ENCODE data around the gene PABPN1L. TPM values are rescaled to one million over a fixed set of nuclear protein-coding genes. Genes with fewer than 3 reads are reported as not detected.
A peak's percentile ranks its signal among the peaks of the same experiment; 100 is the strongest.

The PABPN1L gene
- polyA plus RNA-seq, 1 experiment: not detected

- ChIA-PET CTCF (interaction anchor here (1.7 kb wide), 1 partner anchor 12 kb away, joined by 5 read pairs; no protein-coding TSS in a partner anchor), POLR2A (interaction anchor here (0.8 kb wide), 1 partner anchor 11 kb away, joined by 6 read pairs; no protein-coding TSS in a partner anchor)
- Histone ChIP-seq H3K4me3 (ENCODE audit: low read depth, low read length) (no peak overlapping the region), H3K27me3 (ENCODE audit: control insufficient read depth, insufficient read depth, low read length) (no peaks in the 10 kb centered on the region), H3K27ac (ENCODE audit: low read depth, low read length) (no peak overlapping the region), H3K9me3 (ENCODE audit: control insufficient read depth, insufficient read depth, low read length) (no peaks in the 10 kb centered on the region)
- no peak for DNase-seq (ENCODE audit: low read depth, low spot score)
- TF ChIP-seq CTCF (IDR thresholded peaks at IDR 0.05; ENCODE audit: low read depth, low read length): no peak
Observed at GRCh38 chr16:88846088-88846487, 20.4 kb downstream of the PABPN1L start.

GRCh38 chr16:88844419-88845036 lies 21.9 kb downstream of the PABPN1L start:
- no peaks in the 10 kb centered on the region for H3K27me3 ChIP-seq (ENCODE audit: control insufficient read depth, insufficient read depth, low read length)
- CTCF ChIA-PET: interaction anchor here (1.7 kb wide), 1 partner anchor 13 kb away, joined by 5 read pairs; no protein-coding TSS in a partner anchor
- no peak overlapping the region for H3K4me3 ChIP-seq (ENCODE audit: low read depth, low read length)
- no peaks in the 10 kb centered on the region for H3K9me3 ChIP-seq (ENCODE audit: control insufficient read depth, insufficient read depth, low read length)
- no peak for DNase-seq (ENCODE audit: low read depth, low spot score)
- POLR2A ChIA-PET: no interaction called here
- no peak overlapping the region for H3K27ac ChIP-seq (ENCODE audit: low read depth, low read length)
- TF ChIP-seq CTCF (IDR thresholded peaks at IDR 0.05; ENCODE audit: low read depth, low read length): peak; percentile 5; the same call in 1 of the 2 replicates

- DNase-seq (ENCODE audit: low read depth, low spot score): no peak
- Histone ChIP-seq H3K27ac (ENCODE audit: low read depth, low read length) (no peak overlapping the region), H3K9me3 (ENCODE audit: control insufficient read depth, insufficient read depth, low read length) (no peaks in the 10 kb centered on the region), H3K4me3 (ENCODE audit: low read depth, low read length) (no peak overlapping the region), H3K27me3 (ENCODE audit: control insufficient read depth, insufficient read depth, low read length) (no peaks in the 10 kb centered on the region)
- CTCF ChIA-PET: no interaction called here
- POLR2A ChIA-PET: no interaction called here
- no peak for TF ChIP-seq CTCF (IDR thresholded peaks at IDR 0.05; ENCODE audit: low read depth, low read length)
Observed at GRCh38 chr16:88843256-88843655, 23.2 kb downstream of the PABPN1L start.

- Histone ChIP-seq H3K4me3 (ENCODE audit: low read depth, low read length) (no peak overlapping the region), H3K9me3 (ENCODE audit: control insufficient read depth, insufficient read depth, low read length) (no peaks in the 10 kb centered on the region), H3K27ac (ENCODE audit: low read depth, low read length) (no peak overlapping the region), H3K27me3 (ENCODE audit: control insufficient read depth, insufficient read depth, low read length) (no peaks in the 10 kb centered on the region)
- DNase-seq (ENCODE audit: low read depth, low spot score): no peak
- TF ChIP-seq CTCF (IDR thresholded peaks at IDR 0.05; ENCODE audit: low read depth, low read length): no peak
- POLR2A ChIA-PET: no interaction called here
- CTCF ChIA-PET: no interaction called here
Observed at GRCh38 chr16:88842806-88843205, 23.7 kb downstream of the PABPN1L start.

- no peaks in the 10 kb centered on the region for H3K9me3 ChIP-seq (ENCODE audit: control insufficient read depth, insufficient read depth, low read length)
- no peak for DNase-seq (ENCODE audit: low read depth, low spot score)
- POLR2A ChIA-PET: no interaction called here
- H3K27ac ChIP-seq (ENCODE audit: low read depth, low read length): no peak overlapping the region
- CTCF ChIA-PET: no interaction called here
- no peak for TF ChIP-seq CTCF (IDR thresholded peaks at IDR 0.05; ENCODE audit: low read depth, low read length)
- no peak overlapping the region for H3K4me3 ChIP-seq (ENCODE audit: low read depth, low read length)
- no peaks in the 10 kb centered on the region for H3K27me3 ChIP-seq (ENCODE audit: control insufficient read depth, insufficient read depth, low read length)
Observed at GRCh38 chr16:88842308-88842756, 24.1 kb downstream of the PABPN1L start.
